Activated CD4-positive, CD25-positive, alpha-beta regulatory T cell (primary cell): Measurements from ENCODE around the gene ZNF785.
"Not testable (repeated sequence)": the region's sequence is repeated elsewhere in the genome, so short reads cannot be mapped to it uniquely, and the experiment has no call there.

Source experiments
- DNase-seq, 4 experiments: peaks; one replicate each; lab custom pipeline; 2025; lab: John Stamatoyannopoulos, UW

The ZNF785 gene

DNA sequence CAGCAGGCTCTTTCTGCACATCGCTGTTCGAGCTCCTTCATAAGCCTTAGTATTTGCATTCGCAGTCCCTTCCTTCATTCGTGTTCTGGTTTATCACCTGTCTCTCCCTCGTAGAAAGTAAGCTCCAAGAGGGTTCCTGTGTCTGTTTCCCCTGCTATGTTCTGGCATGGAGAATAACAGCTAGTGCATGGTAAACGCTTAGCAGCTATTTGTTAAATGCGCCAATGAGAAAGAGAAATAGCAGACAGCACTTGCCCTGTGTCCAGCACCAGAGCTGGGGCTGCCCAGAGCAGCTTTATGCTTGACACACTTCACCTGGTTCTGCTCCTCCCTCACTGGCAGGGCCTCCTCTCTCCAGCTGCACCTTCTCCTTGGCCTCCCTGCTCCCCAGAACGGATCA lies 19.5 kb downstream of the ZNF785 start:
- no peak for DNase-seq

DNA sequence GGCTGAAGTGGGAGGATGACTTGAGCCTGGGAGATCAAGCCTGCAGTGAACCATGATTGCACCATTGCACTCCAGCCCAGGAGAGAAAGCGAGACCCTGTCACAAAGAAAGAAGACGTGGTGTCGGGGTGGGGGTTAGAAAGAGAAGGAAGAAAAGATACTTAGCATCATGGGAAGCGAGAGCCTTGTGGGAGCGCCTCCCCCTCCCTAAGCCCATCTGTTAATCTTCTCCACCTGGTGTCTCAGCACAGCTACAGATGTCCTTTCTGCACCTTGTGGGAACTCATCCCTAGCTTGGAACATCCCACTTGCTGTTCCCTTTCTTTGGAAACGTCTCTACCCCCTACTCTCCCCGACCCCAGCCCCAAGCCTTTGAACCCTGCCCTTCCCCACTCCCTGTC lies 20.0 kb downstream of the ZNF785 start:
- no peak for DNase-seq

DNA sequence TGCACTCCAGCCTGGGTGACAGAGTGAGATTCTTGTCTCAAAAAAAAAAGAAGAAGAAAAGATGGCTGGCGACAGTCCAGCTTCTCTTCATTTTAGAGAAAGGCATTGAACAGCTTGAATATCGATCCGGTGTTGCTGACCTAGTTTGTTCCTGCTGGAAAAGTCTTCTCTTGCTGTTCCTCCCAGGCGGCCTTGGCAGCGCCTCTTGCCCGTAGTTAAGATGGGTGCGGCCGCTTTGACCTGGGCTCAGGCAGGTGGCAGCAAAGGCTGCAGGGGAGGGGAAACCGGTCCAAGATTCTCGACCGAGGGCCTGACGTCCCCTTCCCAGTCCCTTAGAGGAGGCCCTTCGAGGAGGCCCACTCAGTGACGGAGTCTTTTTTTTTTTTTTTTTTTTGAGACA lies 23.5 kb downstream of the ZNF785 start:
- DNase-seq, result no peak

DNA sequence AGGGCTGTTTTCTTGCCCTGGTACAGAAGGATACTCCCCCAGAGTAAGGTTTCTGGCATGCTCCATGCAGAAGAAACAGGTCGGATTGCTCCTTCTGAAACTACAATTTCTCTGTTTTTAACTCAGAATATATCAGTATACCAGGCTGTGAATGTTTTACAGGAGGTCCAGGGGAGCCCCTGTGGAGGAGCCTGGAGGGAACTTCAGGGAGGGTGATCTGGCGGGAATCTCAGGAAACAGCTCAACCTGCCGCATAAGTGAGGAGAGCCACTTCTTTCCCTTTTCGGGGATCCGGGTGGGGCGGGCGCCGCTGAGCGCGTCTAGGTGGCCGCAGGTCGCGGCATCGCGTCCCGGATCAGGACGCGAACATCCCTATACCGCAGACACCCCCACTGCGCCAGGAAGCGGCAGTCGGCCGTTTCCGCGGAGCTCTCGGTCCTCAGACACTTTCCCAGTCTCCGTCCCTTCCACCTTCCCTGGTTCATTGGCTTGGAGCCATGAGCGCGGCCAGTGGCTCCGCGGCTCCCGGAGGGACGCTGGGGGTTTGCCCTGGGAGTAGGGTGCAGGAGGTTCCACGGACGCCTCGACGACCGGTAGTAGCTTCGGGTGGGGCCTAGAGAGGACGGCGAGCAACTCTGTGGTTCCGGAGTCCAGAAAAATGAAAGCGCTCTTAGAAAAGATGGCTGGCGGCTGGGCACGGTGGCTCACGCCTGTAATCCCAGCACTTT lies 24.2 kb downstream of the ZNF785 start:
- DNase-seq, result no peak

DNA sequence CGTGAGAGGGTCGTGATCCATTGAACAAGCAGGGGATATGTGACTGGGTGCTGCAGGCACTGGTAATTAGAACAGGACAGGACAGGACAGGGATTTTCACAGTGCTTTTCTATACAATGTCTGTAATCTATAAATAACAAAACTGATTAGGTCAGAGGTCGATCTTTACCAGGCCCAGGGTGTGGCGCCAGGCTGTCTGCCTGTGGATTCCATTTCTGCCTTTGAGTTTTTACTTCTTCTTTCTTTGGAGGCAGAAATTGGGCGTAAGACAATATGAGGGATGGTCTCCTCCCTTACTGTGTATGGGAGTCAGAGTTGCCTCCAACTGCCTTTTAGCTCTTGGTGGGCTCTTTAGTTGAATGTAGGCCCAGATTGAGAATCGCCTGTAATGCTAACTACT lies 25.8 kb downstream of the ZNF785 start:
- DNase-seq, result no peak

DNA sequence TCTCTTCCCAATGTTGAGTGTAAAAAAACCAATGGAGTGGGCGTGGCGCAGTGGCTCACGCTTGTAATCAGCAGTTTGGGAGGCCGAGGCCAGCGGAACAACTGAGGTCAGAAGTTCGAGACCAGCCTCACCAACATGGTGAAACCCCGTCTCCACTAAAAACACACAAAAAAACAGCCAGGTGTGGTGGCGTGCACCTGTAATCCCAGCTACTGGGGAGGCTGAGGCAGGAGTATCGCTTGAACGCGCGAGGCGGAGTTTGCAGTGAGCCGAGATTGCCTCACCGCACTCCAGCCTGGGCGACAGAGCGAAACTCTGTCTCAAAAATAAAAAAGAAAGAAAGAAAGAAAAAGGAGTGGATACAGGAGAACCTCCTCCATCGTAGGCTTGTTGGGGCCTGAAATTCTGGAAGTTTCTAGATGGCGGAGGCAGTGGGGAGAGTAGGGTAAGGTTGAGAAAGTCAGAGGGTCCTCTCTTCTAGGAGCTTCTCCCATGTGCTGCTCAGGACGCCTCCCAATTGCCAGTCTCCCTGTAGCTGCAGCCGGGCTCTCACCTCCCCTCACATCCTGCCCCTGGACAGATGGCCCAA lies 26.6 kb downstream of the ZNF785 start:
- DNase-seq, result no peak

DNA sequence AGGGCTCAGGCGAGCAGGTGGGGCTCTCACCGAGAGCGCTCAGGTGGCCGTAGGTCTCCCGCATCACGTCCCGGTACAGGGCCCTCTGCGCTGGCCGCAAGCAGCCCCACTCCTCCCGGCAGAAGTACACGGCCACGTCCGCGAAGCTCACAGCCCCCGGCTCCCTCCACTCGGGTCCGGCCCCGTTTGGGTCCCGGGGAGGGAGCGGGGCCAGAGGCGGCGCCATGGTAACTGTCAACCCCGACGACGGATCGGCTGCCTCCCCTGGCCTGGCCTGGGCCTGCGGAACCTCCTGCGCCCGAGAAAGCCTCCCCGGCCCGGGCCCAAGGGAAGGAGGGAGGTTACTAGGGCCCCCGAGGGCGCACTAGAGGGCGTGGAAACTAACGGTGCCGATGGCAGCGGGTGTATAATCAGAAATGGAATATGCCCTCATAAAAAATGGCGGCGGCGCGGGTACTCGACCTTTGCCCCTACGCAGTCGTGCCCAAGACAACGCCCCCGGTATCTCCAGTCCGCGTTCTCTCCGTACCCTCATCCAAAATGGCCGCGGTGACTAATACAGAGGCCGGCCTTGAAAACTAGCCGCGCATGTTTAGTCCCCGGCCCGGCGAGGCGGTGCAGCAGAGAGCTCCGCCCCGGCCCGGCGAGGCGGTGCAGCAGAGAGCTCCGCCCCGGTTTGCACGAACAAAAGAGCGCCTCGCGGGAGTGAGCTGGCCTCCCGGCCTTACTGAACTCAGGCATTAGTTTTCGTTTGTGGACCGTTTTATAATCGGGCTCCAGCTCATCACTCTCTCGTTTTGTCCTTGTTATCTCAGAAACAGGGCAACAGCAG lies 27.3 kb downstream of the ZNF785 start, which contains the start of gene ZNF764:
Gene ZNF764 (minus strand): TSS at position 418 of the 832 bp plus-strand sequence. CDS start 192 bp downstream, at position 226.
- peak; percentile 87 to 93 (median 91) for DNase-seq

DNA sequence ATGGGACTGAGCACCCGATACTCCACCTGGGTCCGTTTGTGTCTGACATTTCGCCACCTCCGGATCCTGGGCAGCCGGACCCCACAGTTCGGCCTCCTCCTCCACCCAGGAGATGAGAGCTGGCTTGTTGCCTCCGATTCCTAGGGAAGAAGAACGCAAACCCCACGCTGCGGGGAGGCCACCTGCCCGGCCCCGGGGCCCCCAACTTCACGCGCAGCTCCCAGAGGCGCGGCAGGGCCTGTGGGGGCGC lies 27.9 kb downstream of the ZNF785 start:
- no peak for DNase-seq

DNA sequence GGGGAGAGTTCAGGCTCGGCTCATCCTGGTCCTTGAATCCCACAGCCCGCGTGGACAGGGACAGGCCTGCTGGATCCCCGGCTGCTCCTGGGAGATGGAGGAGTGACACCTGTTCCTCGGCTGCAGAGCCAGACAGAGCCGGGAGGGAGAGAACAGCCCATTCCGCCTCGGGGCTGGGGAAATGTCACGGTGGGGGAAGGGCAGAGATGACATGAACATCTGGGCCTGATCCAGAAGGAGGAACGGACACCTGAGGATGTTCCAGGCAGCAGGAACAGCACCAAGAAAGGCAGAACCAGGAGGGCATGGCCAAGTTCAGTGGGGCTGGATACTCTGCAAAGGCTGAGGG lies 29.4 kb downstream of the ZNF785 start:
- DNase-seq, result no peak

DNA sequence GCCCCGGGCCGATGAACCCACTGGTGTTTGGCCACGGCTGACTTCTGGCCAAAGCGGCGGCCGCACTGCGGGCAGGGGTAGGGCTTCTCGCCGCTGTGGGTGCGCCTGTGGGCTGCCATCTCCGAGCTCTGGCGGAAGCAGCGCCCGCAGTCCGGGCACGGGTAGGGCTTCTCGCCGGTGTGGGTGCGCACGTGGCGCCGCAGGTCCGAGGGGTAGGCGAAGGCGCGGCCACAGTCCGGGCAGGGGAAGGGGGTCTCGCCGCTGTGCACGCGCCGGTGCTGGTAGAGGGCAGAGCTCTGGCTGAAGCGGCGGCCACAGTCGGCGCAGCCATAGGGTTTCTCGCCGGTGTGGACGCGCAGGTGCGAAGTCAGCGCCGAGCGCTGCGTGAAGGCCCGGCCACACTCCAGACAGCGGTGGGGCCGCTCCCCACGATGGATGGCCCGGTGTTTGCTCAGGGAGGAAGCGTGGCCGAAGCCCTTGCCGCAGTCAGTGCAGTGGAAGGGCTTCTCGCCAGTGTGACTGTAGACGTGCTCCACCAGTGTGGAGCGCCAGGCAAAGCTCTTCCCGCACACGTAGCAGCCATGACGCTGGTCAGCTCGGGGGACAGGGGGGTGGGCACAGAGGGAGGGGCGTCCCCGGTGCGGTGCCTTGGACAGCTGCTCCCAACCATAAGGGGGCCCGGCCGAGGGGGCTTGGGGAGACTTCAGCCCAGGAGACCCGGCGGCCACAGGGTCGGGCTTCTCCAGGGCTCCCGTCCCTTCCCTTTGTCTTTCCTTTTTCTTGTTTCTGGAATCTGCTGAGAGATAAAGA lies 30.0 kb downstream of the ZNF785 start:
- no peak for DNase-seq

DNA sequence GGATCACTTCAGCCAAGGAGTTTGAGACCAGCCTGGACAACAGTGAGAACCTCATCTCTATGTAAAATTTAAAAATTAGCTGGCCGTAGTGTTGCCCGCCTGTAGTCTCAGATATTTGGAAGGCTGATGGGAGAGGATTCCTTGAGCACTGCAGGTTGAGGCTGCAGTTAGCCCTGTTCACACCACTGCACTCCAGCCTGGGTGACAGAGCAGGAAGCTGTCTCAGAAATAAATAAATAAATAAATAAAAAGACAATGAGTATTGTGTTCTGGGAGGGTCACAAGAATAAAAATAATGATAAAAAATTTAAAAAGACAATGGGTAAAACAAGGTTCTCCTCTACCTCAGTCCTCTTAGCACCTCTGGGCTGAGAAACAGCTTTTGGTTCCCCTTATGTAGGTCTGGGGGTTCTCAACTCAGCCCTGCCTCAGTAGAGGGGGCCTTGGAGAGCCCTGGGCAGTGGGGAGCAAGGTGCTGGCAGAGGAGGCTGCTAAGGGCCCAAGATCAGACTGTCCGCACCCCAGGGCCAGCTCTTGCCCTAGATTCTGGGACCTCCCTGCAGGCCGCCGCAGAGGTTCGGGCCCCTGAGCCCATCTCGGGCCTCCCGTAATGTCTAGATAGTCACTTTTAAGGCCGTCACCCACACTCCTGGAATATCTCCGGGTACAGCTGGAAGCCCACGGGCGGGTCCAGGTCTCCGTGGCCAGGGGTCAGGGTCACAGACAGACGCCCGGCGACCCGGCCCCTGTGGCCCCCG lies 30.8 kb downstream of the ZNF785 start:
- no peak for DNase-seq

DNA sequence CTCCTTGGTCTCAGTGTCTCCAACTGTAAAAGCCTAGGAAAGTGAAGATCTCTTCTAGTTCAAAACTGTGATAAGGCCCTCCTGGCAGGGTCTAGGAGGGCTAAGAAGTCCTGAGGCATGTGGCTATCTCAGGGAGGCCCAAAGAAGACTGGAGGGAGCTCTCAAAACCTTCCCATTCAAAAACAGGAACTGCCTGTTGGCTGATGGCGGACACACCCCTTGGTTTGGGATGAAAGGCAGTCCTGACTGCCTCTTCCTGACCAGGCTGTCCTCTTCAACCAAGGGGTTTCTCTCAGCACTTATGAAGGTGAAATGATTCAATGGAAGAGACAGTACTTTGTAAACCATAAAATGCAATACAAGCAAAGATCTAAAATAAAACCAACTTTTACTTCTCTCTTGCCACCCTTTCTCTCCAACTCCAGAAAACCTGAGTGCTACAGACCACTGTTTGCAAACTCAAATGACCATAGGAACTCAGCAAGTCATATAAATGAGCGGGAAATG lies 32.1 kb downstream of the ZNF785 start:
- DNase-seq, result no peak

DNA sequence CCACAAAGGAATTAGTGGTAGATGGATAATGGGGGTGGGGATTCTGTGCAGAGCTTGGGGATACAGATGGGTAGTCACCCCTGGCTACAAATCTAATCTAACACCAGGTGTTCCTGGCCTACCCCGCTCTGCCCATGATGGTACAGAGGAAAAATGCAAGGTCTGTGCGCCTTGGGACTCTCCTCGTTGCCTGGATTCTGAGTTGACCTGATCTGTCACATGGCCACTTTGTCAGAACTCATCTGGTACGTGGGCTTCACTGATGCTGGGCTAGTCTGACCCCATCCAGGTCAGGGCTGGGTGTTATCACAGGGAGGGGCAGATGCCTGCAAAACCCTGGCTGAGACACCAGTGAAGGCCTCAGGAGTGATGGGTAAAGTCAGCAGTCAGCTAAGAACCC lies 32.5 kb downstream of the ZNF785 start:
- no peak for DNase-seq

DNA sequence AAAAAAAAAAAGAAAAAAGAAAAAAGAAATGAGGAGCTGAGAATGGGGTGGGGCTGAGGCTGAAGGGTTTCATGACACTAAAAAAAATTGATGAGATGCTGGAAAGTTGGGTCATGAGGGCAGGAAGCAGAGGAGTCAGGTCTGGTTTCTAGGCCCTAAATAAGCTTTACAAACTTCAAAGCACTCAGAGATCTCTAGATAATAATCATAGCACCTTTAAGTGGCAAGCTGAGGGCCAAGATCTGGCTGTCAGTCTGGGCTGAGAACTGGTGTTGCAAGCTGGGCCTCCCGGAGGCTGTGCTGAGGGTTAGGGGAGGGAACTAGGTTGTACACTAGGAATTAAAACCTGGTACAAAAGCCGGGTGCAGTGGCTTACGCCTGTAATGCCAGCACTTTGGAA lies 33.7 kb downstream of the ZNF785 start:
- DNase-seq, result peak in 1 of 4 experiments; percentile 7

DNA sequence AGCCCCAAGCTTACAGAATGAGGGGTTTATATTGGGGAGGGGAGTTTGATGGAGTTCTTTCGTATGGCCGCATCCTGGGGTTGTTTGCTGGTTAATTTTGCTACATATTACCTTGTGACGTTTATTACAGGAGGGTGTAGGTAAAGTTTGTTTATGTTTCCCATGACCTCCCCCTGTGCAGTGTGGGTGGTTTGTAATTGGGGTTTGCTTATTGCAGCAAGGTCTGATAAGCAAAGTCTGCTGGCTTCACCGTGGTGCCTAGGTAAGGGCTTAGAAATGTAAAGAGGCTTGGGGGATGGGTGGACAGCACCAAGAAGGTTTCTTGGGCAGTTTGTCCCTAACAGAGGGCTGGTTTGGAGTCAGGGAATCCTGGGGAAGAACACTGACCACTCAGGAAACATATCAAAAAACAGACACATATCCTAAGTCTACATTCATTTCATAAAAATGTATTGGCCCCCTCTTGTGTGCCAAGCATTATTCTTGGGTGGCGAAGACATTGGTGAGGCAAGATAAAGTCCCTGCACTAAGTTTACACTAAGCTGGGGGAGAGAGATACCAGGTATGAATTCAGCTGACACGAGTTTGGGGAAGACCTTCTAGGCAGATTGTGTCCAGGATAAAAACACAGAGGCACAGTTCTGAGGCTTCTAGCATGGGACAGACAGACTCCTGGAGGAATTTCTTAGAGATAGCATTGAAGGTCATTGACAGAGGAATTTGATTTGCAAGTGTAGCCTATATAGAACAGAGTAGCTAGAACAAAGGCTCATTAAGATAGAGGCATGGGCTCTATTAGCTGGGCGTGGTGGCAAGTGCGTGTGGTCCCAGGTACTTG lies 36.9 kb downstream of the ZNF785 start:
- DNase-seq, result no peak

DNA sequence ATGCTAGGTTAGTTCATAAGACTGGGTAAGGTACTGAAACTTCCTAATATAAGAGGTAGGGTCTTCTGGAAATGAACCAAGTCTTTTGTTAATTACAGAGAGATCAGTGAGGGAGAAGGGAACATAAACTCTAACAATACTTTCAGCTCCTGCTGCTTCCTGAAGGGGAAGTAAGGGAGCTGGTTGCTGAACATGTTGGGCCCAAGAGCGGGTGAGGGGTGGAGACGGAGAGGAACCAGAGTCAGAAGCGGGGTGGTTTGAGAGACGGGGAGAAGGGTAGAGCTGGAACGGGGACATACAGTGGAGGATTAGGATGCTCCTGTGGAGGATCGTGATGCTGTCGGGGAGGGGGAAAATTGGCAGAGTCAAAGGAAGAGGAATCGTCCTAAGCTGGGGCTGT lies 39.4 kb downstream of the ZNF785 start:
- no peak for DNase-seq

DNA sequence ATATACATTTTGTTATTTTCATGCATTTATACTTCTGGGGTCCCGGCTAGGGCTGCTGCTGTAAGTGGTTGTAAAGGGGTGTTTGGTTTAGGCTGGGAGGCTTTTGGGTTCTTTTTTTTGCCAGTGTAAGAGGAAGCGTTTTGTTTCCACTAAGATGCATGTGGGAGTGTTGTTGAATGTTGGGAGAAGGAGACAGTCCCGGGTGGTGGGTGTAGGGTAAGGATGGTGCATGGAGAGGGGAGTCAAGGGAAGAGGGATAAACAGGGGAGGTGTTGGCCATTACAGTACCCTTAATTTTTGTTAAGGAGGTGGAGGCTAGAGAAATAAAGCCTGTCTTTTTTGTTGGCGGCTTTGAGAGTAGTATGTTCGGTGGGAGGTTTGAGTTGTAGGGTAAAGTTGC lies 42.4 kb downstream of the ZNF785 start:
- DNase-seq, result no peak

DNA sequence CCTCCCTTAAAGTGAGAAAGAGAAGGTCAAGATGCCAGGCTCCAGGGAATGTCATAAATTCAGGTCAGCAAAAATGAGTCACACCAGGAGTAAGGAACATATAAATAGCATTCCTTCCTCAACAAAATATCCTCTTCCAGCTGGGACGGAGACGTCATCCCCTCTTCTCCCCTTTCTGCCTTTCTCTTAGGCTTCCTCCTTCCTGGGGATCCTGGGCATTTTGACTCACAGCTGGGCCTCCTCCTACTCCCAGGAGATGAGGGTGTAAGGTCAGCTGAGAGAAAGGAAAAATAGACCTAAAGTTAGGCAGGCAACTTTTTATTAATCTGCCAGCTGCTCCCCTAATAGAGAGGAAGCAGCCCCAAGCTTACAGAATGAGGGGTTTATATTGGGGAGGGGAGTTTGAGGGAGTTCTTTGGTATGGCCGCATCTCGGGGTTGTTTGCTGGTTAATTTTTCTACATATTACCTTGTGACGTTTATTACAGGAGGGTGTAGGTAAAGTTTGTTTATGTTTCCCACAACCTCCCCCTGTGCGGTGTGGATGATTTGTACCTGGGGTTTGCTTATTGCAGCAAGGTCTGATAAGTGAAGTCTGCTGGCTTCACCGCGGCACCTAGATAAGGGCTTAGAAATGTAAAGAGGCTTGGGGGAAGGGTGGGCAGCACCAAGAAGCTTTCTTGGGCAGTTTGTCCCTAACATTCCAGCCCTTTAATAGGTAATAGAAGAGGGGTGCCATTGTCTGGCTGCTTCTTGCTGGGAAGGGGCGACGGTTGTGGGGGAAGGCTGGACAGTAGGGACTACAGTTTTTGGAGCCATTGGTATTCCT lies 43.8 kb downstream of the ZNF785 start:
- DNase-seq, result no peak

DNA sequence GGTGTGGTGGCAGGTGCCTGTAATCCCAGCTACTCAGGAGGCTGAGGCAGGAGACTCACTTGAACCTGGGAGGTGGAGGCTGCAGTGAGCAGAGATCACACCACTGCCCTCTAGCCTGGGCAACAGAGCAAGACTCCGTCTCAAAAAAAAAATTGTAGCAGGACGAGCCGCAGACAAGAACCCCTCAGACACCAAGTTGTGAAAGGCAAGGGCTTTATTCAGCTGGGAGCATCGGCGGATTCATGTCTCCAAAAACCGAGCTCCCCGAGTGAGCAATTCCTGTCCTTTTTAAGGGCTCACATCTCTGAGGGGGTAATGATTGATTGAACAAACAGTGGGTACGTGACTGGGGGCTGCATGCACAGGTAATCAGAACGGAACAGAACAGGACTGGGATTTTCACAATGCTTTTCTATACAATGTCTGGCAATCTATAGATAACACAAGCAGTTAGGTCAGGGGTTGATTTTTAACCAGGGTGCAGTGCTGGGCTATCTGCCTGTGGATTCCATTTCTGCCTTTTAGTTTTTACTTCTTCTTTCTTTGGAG lies 44.5 kb downstream of the ZNF785 start:
- DNase-seq, result not testable (repeated sequence)
